Lower leg skin (tissue), 3 donors: Measurements from ENCODE around the gene BTN3A1.

ENCODE experiments used
- CTCF ChIP-seq, 3 donors: fragments of 450-650 bp; IDR thresholded peaks; one replicate each; pipeline ENCODE4 v1.5.1; 2016; ENCODE audit warnings: antibody characterized with exemption in 3 of 3, mild to moderate bottlenecking in 3 of 3, moderate library complexity in 2 of 3
- POLR2A ChIP-seq, 2 donors: fragments of 450-650 bp; IDR thresholded peaks; one replicate each; pipeline ENCODE4 v1.6.1; 2016 to 2017; ENCODE audit warnings: antibody characterized with exemption in 2 of 2, mild to moderate bottlenecking in 1 of 2, moderate library complexity in 1 of 2

GRCh38 chr6:26421259-26422144, 19.4 kb downstream of the BTN3A1 start:
- TF ChIP-seq CTCF (IDR thresholded peaks at IDR 0.05) (no peak), POLR2A (IDR thresholded peaks at IDR 0.05) (no peak)
